PFSK-1 (cell line): ENCODE results near the gene MLKL.

ENCODE experiments used
- POLR2AphosphoS5 ChIP-seq: IDR thresholded peaks from 2 replicates; pipeline ENCODE4 v1.6.1; 2012; ENCODE audit warnings: low read depth, mild to moderate bottlenecking, control low read depth, low read length, moderate library complexity
- SIN3A ChIP-seq: IDR thresholded peaks from 2 replicates; pipeline ENCODE4 v1.6.1; 2012; ENCODE audit warnings: mild to moderate bottlenecking, low read length, moderate library complexity, borderline replicate concordance; ENCODE audit not compliant: insufficient read depth

DNA sequence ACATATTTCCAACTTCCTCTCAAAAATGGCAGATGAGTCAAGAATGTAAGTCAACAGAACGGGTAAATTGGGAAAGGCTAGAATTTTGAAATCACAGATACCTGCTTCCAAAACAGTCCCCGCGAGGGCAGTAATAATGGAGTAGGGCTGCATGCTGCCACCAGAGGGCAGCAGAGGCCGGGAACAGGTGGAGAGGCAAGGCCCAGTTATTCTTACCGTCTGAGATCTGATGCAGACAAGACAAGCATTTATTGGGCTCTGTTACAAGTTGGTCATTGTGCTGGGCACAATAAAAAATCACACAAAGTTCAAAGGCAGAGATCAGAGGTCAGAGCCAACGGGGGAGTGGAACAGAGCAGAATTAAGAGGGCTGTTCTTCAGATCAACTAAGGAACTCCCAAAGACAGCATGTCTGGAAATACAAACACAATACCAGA is 8.8 kb upstream of the MLKL start:
- no peak for TF ChIP-seq SIN3A
- TF ChIP-seq POLR2AphosphoS5 = no peak
